ENCODE measurements around the gene GOLGA8R. TPM values are rescaled to one million over a fixed set of nuclear protein-coding genes. Genes with fewer than 3 reads are reported as not detected.
"Not testable (repeated sequence)": the region's sequence is repeated elsewhere in the genome, so short reads cannot be mapped to it uniquely, and the experiment has no call there.

GOLGA8R gene
- total RNA-seq, 2 donors from 2014 or later: 0.54 to 0.90 TPM

- H3K4me1 ChIP-seq; H3K9ac ChIP-seq (ENCODE audit: low read depth in 2 of 2, low read length in 2 of 2); DNase-seq; H3K36me3 ChIP-seq; H3K27me3 ChIP-seq; H3K4me3 ChIP-seq; H3K9me3 ChIP-seq; intact Hi-C loops (cut with DNase I); H3K27ac ChIP-seq: not testable (repeated sequence)
Observed at GRCh38 chr15:30376375-30377081, 37.5 kb downstream of the GOLGA8R start.

- intact Hi-C loops (cut with DNase I); H3K27me3 ChIP-seq; DNase-seq: not testable (repeated sequence)
Observed at GRCh38 chr15:30375872-30376271, 38.2 kb downstream of the GOLGA8R start.

GRCh38 chr15:30374862-30375261 is 39.2 kb downstream of the GOLGA8R start:
- H3K9me3 ChIP-seq; H3K4me3 ChIP-seq; DNase-seq; H3K27me3 ChIP-seq; intact Hi-C loops (cut with DNase I); H3K9ac ChIP-seq (ENCODE audit: low read depth in 2 of 2, low read length in 2 of 2); H3K36me3 ChIP-seq; H3K4me1 ChIP-seq; H3K27ac ChIP-seq: not testable (repeated sequence)

More at GRCh38 chr15:30375872-30376271, 38.2 kb downstream of the GOLGA8R start:
- H3K9me3 ChIP-seq; H3K27ac ChIP-seq; H3K4me3 ChIP-seq; H3K9ac ChIP-seq (ENCODE audit: low read depth in 2 of 2, low read length in 2 of 2); H3K36me3 ChIP-seq; H3K4me1 ChIP-seq: not testable (repeated sequence)

DNA sequence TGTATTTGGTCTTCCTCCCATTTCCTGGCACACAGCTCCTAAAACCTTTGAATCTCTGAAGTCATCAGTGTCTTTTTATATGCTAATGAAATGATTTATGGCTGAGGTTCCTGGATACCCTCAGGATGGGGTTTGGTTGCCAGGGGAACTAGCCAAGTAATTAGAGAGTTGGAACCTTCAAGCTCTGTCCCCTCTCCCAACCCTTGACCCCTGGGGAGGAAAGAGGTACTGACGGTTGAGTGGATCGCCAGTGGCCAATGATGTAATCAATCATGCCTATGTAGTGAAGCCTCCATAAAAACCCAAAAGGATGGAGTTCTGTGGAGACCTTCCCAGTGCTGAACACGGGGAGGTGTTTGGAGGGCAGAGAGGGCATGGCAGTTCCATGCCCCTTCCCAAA is 45.8 kb downstream of the GOLGA8R start:
- intact Hi-C loops (cut with DNase I); H3K27ac ChIP-seq: not testable (repeated sequence)

DNA sequence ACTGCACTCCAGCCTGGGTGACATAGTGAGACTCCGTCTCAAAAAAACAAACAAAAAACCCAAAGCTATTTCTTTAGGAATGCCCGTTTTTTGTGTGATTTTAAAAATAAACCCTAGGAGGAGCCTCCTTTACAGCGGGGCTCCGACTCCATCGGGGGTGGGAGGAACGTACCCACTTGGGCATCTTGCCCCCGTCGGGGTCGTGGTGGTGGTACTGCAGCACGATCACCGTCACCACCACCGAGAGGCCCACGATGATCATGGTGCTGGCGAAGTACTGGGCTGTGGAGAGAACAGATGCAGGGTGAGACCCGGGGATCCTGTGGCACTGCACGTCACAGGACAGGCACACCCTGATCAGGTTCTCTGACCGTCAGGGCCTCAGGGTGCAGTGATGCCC is 46.8 kb downstream of the GOLGA8R start:
- intact Hi-C loops (cut with DNase I); DNase-seq; H3K27ac ChIP-seq; H3K9ac ChIP-seq (ENCODE audit: low read depth in 2 of 2, low read length in 2 of 2); H3K4me3 ChIP-seq; H3K36me3 ChIP-seq; H3K9me3 ChIP-seq; H3K27me3 ChIP-seq; H3K4me1 ChIP-seq: not testable (repeated sequence)

More for the DNA sequence above, 45.8 kb downstream of the GOLGA8R start:
- not testable (repeated sequence) for H3K4me3 ChIP-seq; H3K36me3 ChIP-seq; H3K9ac ChIP-seq (ENCODE audit: low read depth in 2 of 2, low read length in 2 of 2); DNase-seq; H3K9me3 ChIP-seq; H3K27me3 ChIP-seq; H3K4me1 ChIP-seq

DNA sequence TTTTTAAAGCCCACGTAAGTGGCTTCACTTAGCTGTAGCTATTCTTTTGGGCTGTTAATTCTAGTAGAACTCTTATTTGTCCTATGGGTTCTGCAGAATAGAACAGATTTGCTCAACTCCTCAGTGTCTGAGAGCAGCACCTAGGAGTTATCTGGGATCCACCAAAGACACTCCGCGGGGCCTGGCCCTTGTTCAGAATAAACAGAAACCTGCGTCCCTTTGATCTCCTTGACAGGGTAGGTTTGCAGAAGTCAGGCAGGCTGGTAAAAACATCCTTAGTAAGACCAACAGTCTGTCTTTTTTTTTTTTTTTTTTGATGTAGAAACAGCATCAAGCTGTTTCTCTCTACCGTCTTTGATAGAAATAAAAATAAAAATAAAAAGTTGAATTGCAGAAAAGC is 52.7 kb downstream of the GOLGA8R start:
- H3K36me3 ChIP-seq; H3K4me1 ChIP-seq; H3K9me3 ChIP-seq; H3K4me3 ChIP-seq; H3K27ac ChIP-seq; H3K9ac ChIP-seq (ENCODE audit: low read depth in 2 of 2, low read length in 2 of 2); intact Hi-C loops (cut with DNase I); DNase-seq; H3K27me3 ChIP-seq: not testable (repeated sequence)

- intact Hi-C loops (cut with DNase I); DNase-seq; H3K4me3 ChIP-seq; H3K9ac ChIP-seq (ENCODE audit: low read depth in 2 of 2, low read length in 2 of 2); H3K27me3 ChIP-seq; H3K9me3 ChIP-seq; H3K36me3 ChIP-seq; H3K4me1 ChIP-seq; H3K27ac ChIP-seq: not testable (repeated sequence)
Observed at GRCh38 chr15:30360990-30361389, 53.1 kb downstream of the GOLGA8R start.

GRCh38 chr15:30355043-30355442 is 59.0 kb downstream of the GOLGA8R start:
- H3K27me3 ChIP-seq; H3K27ac ChIP-seq; H3K4me1 ChIP-seq; H3K9ac ChIP-seq (ENCODE audit: low read depth in 2 of 2, low read length in 2 of 2); H3K9me3 ChIP-seq; intact Hi-C loops (cut with DNase I); H3K36me3 ChIP-seq; DNase-seq; H3K4me3 ChIP-seq: not testable (repeated sequence)

Other genes starting within 250 kb of the GOLGA8R start
- under 1 TPM; 0.42 to 0.59 TPM for gene CHRFAM7A, start 20.7 kb downstream of the GOLGA8R start, total RNA-seq
- under 1 TPM in 1 of 2 donors, not detected in 1; 0.15 TPM for gene GOLGA8Q, start 137.8 kb upstream of the GOLGA8R start, total RNA-seq
- under 1 TPM in 1 of 2 donors, not detected in 1; 0.40 TPM for gene GOLGA8H, start 189.8 kb upstream of the GOLGA8R start, total RNA-seq

All from colonic mucosa (tissue), 4 donors.